Gastroesophageal sphincter (tissue), 3 donors: ENCODE results near the gene NSUN2.

Experiments
- POLR2AphosphoS5 ChIP-seq: sonication (generic); formaldehyde crosslinking; IDR thresholded peaks from one replicate; pipeline ENCODE4 v1.6.1; 2017; ENCODE audit warnings: antibody characterized with exemption
- TF ChIP-seq, protein P1 (sequence below), 4 experiments: fragments of 200-600 bp in 2 of 4; fragments of 450-650 bp in 2 of 4; sonication (generic) in 1 of 4; IDR thresholded peaks; one replicate each; pipeline ENCODE4 v1.5.1; 2017 to 2019; ENCODE audit warnings: antibody characterized with exemption in 4 of 4, mild to moderate bottlenecking in 2 of 4, moderate library complexity in 2 of 4

DNA sequence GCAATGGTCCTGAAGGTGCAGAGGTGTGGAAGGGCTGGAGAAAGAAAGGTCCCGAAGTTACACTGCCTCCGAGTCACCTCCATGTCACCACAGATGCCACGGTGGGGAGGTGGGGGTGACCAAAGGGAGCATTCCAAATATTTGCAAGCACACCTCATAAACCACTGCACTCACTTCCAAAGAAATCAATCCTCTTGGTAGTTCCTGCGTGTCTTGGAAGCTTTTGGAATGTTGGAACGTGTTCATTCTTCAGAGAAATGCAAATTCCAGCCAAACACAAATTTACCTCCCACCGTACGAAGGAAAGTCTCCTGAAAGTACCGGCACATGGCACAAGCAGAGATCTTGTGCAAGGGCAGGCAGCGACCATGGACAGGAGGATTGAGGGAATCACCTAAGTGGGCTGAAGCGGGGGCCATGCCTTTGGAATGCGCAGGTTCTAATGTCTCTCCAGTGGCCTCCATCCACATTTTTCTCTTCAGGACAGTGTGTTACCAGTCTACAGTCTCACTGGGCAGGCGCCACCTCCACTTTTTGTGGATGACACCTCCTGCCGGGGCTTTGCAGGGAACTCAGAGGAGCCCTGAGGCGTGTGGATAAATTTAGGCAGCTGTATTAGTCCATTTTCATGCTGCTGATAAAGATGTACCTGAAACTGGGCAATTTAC lies 54.0 kb downstream of the NSUN2 start:
- TF ChIP-seq, protein P1, sequence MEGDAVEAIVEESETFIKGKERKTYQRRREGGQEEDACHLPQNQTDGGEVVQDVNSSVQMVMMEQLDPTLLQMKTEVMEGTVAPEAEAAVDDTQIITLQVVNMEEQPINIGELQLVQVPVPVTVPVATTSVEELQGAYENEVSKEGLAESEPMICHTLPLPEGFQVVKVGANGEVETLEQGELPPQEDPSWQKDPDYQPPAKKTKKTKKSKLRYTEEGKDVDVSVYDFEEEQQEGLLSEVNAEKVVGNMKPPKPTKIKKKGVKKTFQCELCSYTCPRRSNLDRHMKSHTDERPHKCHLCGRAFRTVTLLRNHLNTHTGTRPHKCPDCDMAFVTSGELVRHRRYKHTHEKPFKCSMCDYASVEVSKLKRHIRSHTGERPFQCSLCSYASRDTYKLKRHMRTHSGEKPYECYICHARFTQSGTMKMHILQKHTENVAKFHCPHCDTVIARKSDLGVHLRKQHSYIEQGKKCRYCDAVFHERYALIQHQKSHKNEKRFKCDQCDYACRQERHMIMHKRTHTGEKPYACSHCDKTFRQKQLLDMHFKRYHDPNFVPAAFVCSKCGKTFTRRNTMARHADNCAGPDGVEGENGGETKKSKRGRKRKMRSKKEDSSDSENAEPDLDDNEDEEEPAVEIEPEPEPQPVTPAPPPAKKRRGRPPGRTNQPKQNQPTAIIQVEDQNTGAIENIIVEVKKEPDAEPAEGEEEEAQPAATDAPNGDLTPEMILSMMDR (IDR thresholded peaks at IDR 0.05): no peak
- no peak for TF ChIP-seq POLR2AphosphoS5
